ENCODE results near the gene PDGFD. TPM values are rescaled to one million over a fixed set of nuclear protein-coding genes. Genes with fewer than 3 reads are reported as not detected.

The PDGFD gene
- total RNA-seq, 1 donor from 2014 or later = 0.45 TPM

GRCh38 chr11:103890654-103891053, 273.3 kb downstream of the PDGFD start:
- H3K4me3 Mint-ChIP-seq (ENCODE audit: unreplicated experiment) = no peak overlapping the region
- peaks cover 3% of the 10 kb centered on the region for H3K4me1 Mint-ChIP-seq (ENCODE audit: low read depth)
- DNase-seq (ENCODE audit: low spot score) = no peak
- peaks cover 14% of the 10 kb centered on the region for H3K9me3 Mint-ChIP-seq (ENCODE audit: low read depth)
- no peaks in the 10 kb centered on the region for H3K36me3 Mint-ChIP-seq (ENCODE audit: low read depth)
- no peak overlapping the region for H3K27ac Mint-ChIP-seq (ENCODE audit: unreplicated experiment)
- no peak for TF ChIP-seq CTCF (IDR thresholded peaks at IDR 0.05)
- peaks cover 4% of the 10 kb centered on the region for H3K27me3 Mint-ChIP-seq (ENCODE audit: low read depth)

DNA sequence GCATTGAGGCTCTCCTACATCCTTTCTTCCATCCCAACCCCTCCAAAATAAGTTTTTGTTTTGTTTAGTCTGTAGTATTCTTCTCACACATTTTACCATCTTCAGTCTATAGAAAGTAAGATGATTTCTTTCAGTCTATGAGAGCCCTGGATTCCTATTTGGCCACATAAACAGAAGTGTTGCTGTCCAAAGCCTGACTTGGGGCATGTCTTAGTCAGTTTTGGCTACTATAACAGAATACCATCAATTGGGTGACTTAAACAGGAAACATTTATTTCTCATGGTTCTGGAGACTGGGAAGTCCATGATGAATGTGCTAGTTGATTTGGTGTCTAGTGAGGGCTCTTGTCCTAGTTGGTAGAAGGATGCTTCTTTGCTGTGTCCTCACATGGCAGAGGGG, 274.3 kb downstream of the PDGFD start:
- peaks cover 3% of the 10 kb centered on the region for H3K4me1 Mint-ChIP-seq (ENCODE audit: low read depth)
- no peak for DNase-seq (ENCODE audit: low spot score)
- no peak overlapping the region for H3K4me3 Mint-ChIP-seq (ENCODE audit: unreplicated experiment)
- peaks cover 14% of the 10 kb centered on the region for H3K9me3 Mint-ChIP-seq (ENCODE audit: low read depth)
- TF ChIP-seq CTCF (IDR thresholded peaks at IDR 0.05) = no peak
- no peak overlapping the region for H3K27ac Mint-ChIP-seq (ENCODE audit: unreplicated experiment)
- no peaks in the 10 kb centered on the region for H3K36me3 Mint-ChIP-seq (ENCODE audit: low read depth)
- H3K27me3 Mint-ChIP-seq (ENCODE audit: low read depth) = peaks cover 4% of the 10 kb centered on the region

DNA sequence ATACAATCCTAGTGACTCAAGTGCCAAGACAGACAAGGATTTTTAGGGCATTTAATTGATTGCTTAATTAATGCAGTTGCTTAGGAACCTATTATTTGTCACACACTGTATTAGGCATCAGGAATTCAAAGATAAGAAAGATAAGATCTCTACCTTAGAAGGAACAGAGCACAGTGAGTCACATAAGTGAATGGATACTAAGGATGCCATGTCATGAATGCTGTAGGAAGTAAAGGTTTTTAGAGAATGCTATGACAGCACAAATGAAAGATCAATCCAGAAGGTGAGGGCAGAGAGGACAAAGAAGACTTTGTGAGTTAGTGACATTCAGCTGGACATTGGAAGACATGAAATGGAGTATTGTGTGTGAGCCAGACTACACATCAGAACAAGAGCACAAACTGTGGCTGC, 275.4 kb downstream of the PDGFD start:
- Mint-ChIP-seq H3K9me3 (ENCODE audit: low read depth) (peaks cover 14% of the 10 kb centered on the region), H3K4me1 (ENCODE audit: low read depth) (peaks cover 3% of the 10 kb centered on the region), H3K27me3 (ENCODE audit: low read depth) (peaks cover 4% of the 10 kb centered on the region), H3K27ac (ENCODE audit: unreplicated experiment) (no peak overlapping the region), H3K36me3 (ENCODE audit: low read depth) (no peaks in the 10 kb centered on the region), H3K4me3 (ENCODE audit: unreplicated experiment) (no peak overlapping the region)
- DNase-seq (ENCODE audit: low spot score) = no peak
- TF ChIP-seq CTCF (IDR thresholded peaks at IDR 0.05) = no peak

DNA sequence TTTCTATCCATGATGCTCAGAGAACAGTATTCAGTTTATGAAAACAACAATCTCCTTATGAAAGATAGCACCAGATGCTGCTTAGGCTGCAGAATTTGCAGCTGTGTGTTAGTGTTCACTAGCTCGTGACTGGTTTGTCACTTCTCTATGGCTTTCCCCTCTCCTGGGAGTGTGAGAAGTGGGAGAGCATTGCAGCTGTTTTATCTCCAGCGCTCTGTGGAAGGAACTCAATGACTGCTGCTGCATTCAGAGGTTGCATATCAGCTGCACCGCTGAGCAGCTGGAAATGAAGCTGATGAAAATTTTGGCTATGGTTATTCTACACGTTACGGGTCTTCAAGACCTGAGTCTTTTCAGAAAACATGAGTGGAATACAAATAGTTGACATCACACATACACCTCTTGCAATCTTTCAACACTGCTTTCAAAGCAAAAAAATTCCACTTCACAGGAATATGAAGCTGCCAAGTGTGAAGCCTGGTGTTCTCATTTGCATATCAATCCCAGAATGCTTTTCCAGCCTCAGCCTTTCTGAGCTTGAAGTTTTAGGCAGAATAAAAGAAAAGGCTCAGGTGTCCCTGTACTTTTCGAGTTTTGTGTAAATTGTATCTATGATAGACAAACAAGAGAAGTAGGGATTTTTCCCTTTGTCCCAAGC, 276.8 kb downstream of the PDGFD start:
- Mint-ChIP-seq H3K27ac (ENCODE audit: unreplicated experiment) (no peak overlapping the region), H3K4me3 (ENCODE audit: unreplicated experiment) (no peak overlapping the region), H3K36me3 (ENCODE audit: low read depth) (no peaks in the 10 kb centered on the region), H3K9me3 (ENCODE audit: low read depth) (peaks cover 14% of the 10 kb centered on the region), H3K4me1 (ENCODE audit: low read depth) (peaks cover under 1% of the 10 kb centered on the region), H3K27me3 (ENCODE audit: low read depth) (peaks cover 4% of the 10 kb centered on the region)
- TF ChIP-seq CTCF (IDR thresholded peaks at IDR 0.05) = no peak
- no peak for DNase-seq (ENCODE audit: low spot score)

- Mint-ChIP-seq H3K27ac (ENCODE audit: unreplicated experiment) (no peak overlapping the region), H3K27me3 (ENCODE audit: low read depth) (peaks cover 4% of the 10 kb centered on the region), H3K4me3 (ENCODE audit: unreplicated experiment) (no peak overlapping the region), H3K9me3 (ENCODE audit: low read depth) (no peaks in the 10 kb centered on the region), H3K4me1 (ENCODE audit: low read depth) (peaks cover 14% of the 10 kb centered on the region), H3K36me3 (ENCODE audit: low read depth) (no peaks in the 10 kb centered on the region)
- DNase-seq (ENCODE audit: low spot score) = no peak
- no peak for TF ChIP-seq CTCF (IDR thresholded peaks at IDR 0.05)
These were observed 280.1 kb downstream of the PDGFD start for GRCh38 chr11:103883856-103884255.
